CD4-positive, alpha-beta T cell treated with Interleukin-15 for 4 hours (primary cell): ENCODE results near the gene THADA.

ENCODE experiments used
- DNase-seq: peaks from one replicate; pipeline ENCODE4 v3.0.0-alpha.2; 2020; ENCODE audit warnings: low spot score

The THADA gene

GRCh38 chr2:43224131-43224570 is 371.7 kb downstream of the THADA start:
- peak; percentile 79 for DNase-seq

- DNase-seq = peak; percentile 18
Measured at GRCh38 chr2:43223521-43224001, 372.3 kb downstream of the THADA start.

GRCh38 chr2:43222475-43223309 is 373.1 kb downstream of the THADA start:
- peak; percentile 19 for DNase-seq

- DNase-seq = peak; percentile 67
Measured at GRCh38 chr2:43221763-43222474, 373.9 kb downstream of the THADA start.

GRCh38 chr2:43221124-43221762 is 374.6 kb downstream of the THADA start:
- DNase-seq = peak; percentile 46

- no peak for DNase-seq
Measured at GRCh38 chr2:43220760-43221123, 375.1 kb downstream of the THADA start.

- peak; percentile 45 for DNase-seq
Measured at GRCh38 chr2:43220229-43220751, 375.5 kb downstream of the THADA start.

GRCh38 chr2:43219383-43220228 is 376.2 kb downstream of the THADA start:
- DNase-seq = peak; percentile 79

GRCh38 chr2:43218702-43219382 is 377.0 kb downstream of the THADA start:
- DNase-seq = peak; percentile 88

- DNase-seq = no peak
Measured at GRCh38 chr2:43218155-43218701, 377.6 kb downstream of the THADA start.

- no peak for DNase-seq
Measured at GRCh38 chr2:43217228-43218154, 378.3 kb downstream of the THADA start.

- no peak for DNase-seq
Measured at GRCh38 chr2:43216629-43217028, 379.2 kb downstream of the THADA start.

- DNase-seq = no peak
Measured at GRCh38 chr2:43215673-43216255, 380.1 kb downstream of the THADA start.

- no peak for DNase-seq
Measured at GRCh38 chr2:43214253-43214652, 381.6 kb downstream of the THADA start.

- DNase-seq = no peak
Measured at GRCh38 chr2:43212931-43213330, 382.9 kb downstream of the THADA start.

- no peak for DNase-seq
Measured at GRCh38 chr2:43212216-43212835, 383.5 kb downstream of the THADA start.

GRCh38 chr2:43210467-43211303 is 385.2 kb downstream of the THADA start:
- DNase-seq = no peak

GRCh38 chr2:43210125-43210466 is 385.7 kb downstream of the THADA start:
- no peak for DNase-seq
